Left ventricle myocardium superior (tissue), 1 donor: ENCODE measurements around the gene BTN1A1. TPM values are rescaled to one million over a fixed set of nuclear protein-coding genes. Genes with fewer than 3 reads are reported as not detected.

Experiments used
- ATAC-seq: fragments of 200-7000 bp; cut with Tn5 transposase; one replicate; pipeline ENCODE4 v1.9.1; 2020; ENCODE audit warnings: mild to moderate bottlenecking, moderate library complexity
- DNase-seq: peaks from one replicate; pipeline ENCODE4 v3.0.0-alpha.2; 2020
- intact Hi-C: fragments of 100-400 bp; cut with micrococcal nuclease; formaldehyde crosslinking; loops from one replicate; pipeline ENCODE4 v1.11.0; 2022
- total RNA-seq: library from RNA; stranded (reverse); fragmentation: NEBNext Ultra II Directional; extraction: Animal tissue kit (Norgen Biotek cat#: 25700); gene quantifications from one replicate; pipeline ENCODE4 v1.2.1, GENCODE V29; 2021
- donor health status: DM: no; HTN: yes; CAD: no; lungs with severe emphysema.

Gene BTN1A1
- total RNA-seq, 1 donor from 2014 or later = not detected

DNA sequence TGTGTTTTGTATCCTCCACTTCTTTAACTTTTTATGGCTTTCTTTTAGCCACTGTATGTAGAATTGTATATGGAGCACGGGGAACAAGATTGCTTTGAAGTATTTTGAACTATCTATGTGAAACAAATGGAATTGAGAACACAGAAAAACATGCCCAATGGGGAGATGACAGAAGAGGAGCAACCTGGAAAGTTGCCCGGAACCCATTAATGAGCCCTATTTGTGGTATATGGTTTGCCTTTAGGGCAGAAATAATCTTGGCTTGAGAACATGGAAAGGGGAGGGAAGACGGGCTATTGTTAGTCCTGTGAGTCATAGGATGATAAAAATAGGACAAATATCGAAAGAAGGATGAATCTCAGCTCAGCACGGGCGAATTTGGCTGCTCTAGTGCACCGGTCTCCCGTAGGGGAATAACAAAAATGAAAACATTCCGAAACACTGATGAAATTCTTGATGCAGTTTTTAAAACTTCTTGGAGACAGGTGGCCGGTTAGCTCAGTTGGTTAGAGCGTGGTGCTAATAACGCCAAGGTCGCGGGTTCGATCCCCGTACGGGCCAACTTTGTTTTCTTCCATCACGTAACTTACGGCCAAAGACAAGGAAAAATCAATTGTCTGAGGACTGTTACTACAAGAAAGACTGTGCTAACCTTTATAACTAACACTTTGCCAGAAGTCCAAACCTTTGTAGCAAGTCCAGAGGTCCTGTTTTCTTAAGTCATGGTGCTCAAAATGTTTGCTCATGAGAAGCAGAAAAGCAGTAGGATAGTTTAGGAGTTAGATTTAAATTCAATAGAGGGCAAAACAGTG lies 53.7 kb downstream of the BTN1A1 start:
- intact Hi-C loops = no loop called here
- DNase-seq (peak; percentile 84), ATAC-seq (peak; percentile 87)

DNA sequence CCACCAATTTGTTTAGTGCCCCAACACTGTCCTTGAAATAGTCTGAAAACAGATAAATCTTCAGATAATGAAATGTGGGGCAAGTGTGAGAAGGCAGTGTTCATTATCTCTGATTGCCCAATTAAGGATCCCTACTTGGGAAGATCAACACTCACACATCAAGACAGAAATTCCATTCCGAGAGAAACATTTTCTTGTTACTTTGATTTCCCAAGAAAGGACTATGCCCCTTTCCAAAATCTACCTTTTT lies 54.3 kb downstream of the BTN1A1 start:
- DNase-seq (no peak), ATAC-seq (no peak)
- intact Hi-C loops = no loop called here

DNA sequence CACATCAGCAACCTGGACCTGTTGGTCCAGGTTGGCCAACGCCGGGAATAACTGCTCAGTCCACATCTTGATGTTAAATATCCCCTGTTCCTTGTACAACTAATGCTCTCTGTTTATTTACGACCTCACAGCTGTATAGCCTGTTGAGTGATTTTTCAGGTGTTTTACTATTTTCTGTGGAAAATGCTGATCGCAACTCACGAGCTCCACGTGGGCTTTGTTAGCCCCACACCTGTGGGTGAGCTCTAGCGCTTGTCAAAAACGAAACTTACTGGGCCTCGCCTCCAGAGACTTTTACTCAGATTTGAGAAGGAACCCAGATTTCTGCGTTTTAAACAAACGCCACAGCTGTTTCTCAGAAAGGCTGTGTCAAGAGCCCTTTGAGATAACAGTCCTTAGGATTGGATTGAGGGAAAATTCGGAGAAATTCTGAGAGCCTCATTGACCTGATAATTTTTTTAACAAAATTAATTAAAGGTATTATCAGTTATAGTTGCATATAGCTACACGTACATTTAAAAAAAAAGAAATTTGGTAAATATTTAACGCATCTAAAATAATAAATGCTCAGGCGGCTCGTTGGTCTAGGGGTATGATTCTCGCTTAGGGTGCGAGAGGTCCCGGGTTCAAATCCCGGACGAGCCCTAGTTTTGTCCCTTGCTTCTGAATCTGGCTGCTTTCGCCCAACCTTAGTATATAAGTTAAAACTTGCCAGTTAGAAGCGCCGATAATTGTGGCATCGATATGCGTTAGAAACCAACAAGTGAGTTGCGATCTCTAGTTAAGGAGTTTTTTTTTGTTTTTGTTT lies 54.8 kb downstream of the BTN1A1 start:
- peak; percentile 52 for DNase-seq
- intact Hi-C loops = no loop called here
- ATAC-seq = no peak

DNA sequence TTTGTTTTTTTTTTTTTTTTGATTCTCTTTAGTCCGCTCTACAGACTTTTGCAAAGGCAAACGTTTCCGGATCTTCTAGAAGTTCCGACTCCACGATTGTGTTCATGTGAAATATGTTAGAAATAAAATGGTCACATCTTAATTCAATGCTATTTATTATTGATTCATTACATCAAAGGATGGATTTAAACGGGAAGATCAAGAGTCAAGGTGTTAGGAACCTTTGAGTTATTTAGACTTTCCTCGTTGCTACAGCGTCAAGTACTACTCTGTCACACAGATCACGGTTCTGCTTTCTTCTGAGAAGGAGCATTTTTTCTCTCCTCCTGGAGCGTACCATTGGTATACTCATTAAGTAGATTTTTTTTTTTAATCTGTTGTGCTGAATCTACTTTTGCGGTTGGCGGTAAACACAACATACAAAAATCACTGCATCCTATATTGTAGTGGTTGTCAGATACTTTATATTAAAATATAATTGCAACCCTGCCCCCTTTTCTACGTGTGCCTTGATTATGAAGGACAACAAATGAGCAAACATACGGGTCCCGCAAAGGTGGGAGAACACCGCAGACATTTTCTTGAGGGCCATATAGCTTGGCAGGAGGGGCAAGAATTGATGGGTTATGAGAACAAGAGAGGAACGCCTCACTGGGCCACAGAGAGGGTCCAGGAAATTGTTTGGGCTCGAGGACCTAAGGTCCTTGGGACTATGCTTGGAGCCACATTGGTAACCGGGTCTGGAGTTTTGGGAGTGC lies 55.6 kb downstream of the BTN1A1 start:
- intact Hi-C loops = no loop called here
- no peak for DNase-seq
- no peak for ATAC-seq

DNA sequence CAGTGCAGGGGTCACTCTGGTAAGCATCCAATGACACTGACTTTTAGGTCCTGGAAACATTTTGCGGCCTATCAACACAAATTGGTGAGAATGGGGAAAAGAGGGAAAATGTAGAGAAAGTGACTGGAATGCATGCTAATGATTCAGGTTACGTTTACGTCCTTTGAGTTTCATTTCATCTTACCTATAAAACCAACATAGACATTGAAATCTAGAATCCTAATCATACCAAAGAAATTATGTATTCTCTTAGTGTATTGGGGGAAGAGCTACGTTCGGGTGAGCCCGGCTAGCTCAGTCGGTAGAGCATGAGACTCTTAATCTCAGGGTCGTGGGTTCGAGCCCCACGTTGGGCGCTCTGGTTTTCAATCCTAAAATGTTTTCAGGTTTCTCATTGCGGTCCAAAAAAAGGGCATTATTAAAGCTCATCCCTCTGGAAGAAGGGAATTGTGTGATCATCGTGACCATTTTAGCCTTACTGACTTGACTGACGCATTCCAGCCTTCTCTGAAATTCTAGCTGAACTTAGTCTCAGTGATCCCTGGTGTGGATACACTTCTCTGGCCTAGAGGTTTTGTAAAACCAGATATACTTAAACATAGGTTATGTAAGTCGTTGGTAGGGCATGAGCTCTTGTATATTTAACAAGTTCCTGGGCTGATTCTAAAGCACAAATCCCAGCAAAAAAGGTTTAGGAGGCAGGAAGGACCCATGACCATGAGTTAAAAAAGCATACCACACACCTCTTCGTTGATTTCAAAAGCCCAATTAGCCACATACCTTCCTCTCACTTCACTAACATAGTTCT lies 56.4 kb downstream of the BTN1A1 start:
- intact Hi-C loops = no loop called here
- peak; percentile 58 for DNase-seq
- peak; percentile 12 for ATAC-seq

Other genes with a start within 250 kb of the BTN1A1 start
- gene BTN3A2, start 135.1 kb upstream of the BTN1A1 start, total RNA-seq = 15.5 TPM
- 4.5 TPM for gene BTN2A2, start 117.2 kb upstream of the BTN1A1 start, total RNA-seq
- 9.4 TPM for gene BTN3A1, start 98.0 kb upstream of the BTN1A1 start, total RNA-seq
- gene BTN3A3, start 59.8 kb upstream of the BTN1A1 start, total RNA-seq = 8.9 TPM
- 14.6 TPM for gene BTN2A1, start 42.3 kb upstream of the BTN1A1 start, total RNA-seq
- gene HMGN4, start 38.1 kb downstream of the BTN1A1 start, total RNA-seq = 25.3 TPM
- gene ABT1, start 96.7 kb downstream of the BTN1A1 start, total RNA-seq = 9.0 TPM
- 12.7 TPM for gene ZNF322, start 159.4 kb downstream of the BTN1A1 start, total RNA-seq